Stimulated activated CD8-positive, alpha-beta memory T cell treated with anti-CD3 and anti-CD28 coated beads, Interleukin-12 subunit alpha, Interleukin-12 subunit beta, amount 100 ng/mL, for 4 hours (primary cell): ENCODE results near the gene GNB1L.

Experiments used
- DNase-seq: peaks from one replicate; pipeline ENCODE4 v3.0.0-alpha.2; 2020; ENCODE audit warnings: low read depth

The GNB1L gene

GRCh38 chr22:19748991-19749664, 105.5 kb downstream of the GNB1L start:
- no peak for DNase-seq

- no peak for DNase-seq
These were observed 106.5 kb downstream of the GNB1L start for GRCh38 chr22:19748139-19748538.

DNA sequence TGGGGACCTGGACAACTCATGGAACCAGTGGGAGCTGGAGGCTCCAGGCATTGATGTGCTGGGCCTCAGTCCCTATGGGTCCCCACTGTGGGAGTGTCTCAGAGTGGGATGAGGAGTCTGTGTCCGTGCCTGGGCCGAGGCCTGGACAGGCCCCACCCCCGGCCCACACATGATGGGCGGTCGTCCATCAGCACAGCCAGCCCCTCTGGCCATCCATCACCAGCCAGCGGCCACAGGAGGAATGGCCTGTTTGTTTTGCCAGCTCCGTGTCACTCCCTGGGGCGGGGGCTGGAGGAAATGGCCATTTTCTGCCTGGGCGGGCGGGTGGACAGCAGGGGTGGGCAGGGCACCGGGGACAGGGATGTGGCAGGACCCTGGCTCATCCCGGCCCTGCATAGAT, 107.1 kb downstream of the GNB1L start:
- DNase-seq: no peak

DNA sequence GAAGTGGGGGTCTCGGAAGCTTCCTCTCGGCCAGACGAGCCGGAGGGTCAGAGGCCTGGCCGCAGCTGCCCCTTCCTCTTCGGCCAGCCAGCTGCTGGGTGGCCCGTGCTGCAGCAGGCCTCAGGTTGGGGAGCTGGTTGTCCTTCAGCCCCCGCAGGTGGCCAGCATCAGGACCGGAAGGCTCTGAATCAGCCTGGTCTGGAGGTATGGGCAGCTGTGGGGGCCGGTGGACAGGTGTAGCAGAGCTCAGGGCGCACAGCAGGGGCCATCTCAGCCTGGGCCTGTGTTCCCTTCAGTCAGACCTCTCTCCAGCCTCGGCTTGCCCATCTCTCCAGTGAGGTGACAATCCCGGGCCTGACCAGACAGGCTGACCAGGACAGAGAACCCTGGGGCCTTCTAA, 107.9 kb downstream of the GNB1L start:
- DNase-seq: no peak

- DNase-seq: no peak
These were observed 109.2 kb downstream of the GNB1L start for GRCh38 chr22:19745155-19746101.

GRCh38 chr22:19744350-19745006, 110.2 kb downstream of the GNB1L start:
- no peak for DNase-seq

- no peak for DNase-seq
These were observed 111.0 kb downstream of the GNB1L start for GRCh38 chr22:19743651-19744050.

DNA sequence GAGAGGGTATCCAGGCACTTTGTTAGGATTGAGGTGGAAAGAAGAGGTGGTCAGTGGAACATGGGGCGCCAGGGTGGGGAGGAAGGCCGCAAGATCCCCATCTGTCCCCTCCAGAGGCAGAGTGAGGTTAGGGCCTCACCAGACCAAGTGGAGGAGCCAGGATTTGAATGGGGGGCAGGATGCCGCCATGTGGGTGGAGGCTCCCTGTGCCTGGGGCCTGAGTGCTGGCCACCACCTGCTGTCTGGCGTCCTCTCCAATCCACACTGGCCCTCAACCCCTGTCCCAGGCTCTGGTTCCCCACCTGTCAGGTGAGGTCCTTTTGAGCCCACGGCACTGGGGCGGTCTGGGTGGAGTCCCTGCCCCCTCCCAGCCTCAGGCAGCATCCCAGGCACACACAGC, 111.6 kb downstream of the GNB1L start:
- DNase-seq: no peak

DNA sequence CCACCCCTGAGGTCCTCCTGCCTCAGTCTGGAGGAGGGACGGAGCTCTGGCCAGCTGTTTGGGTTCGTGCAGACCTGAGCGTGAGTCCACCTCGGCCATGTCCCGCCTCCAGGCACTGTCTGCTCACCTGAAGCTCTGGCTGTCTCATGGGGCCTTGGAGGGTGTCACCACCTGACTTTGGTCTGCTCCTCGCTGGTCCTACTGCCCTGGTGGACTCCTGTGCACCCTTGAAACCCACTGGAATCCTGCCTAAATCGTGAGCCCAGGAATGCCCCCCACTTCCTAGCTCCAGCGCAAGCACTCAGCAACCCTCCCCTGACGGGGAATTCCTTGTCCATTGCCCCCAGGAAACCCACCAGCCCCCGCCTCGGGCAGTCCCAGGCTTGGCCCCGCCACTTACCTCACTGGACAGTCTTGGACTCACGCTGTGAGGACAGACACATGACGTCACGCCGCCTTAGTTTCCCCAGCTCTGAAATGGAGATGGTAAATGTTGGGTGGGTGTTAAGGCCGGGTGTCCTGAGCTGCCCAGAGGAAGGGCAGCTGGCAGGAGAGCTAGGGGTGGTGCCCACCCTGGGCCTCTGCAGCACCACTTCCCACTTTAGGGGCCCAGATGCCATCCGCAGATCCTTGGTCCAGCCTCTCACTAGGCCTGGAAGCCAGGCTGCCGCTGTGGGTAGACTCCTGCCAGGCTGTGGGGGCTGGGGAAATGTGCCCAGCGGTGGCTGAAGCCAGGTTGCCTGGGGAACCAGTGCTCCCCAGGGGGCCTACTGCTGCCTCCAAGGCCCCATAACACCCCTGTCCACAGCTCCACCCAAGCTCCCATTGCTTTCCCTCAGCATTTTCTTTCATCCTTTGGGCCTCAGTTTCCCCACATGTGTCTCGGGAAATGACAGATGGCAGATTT, 112.3 kb downstream of the GNB1L start:
- DNase-seq: no peak

- DNase-seq: no peak
These were observed 113.6 kb downstream of the GNB1L start for GRCh38 chr22:19741053-19741452.

DNA sequence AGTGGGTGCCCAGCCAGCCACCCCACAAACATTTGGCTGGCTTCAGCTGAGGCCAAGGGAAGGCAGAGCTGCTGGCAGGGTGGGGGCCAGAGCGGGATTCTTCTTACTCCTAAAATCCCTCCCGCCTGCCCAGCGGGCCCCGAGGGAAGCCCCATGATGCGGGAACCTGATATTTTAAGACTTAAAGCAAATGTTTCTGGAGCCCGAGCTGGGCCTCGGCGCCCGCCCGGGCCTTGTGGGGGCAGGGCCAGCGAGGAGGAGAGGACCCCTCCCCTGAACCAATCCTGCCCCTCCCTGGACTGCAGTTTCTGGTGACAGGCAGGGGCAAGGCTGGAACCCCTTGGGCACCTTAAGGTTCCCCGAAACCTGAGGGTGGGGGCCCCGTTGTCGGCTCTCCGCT, 114.1 kb downstream of the GNB1L start:
- no peak for DNase-seq

DNA sequence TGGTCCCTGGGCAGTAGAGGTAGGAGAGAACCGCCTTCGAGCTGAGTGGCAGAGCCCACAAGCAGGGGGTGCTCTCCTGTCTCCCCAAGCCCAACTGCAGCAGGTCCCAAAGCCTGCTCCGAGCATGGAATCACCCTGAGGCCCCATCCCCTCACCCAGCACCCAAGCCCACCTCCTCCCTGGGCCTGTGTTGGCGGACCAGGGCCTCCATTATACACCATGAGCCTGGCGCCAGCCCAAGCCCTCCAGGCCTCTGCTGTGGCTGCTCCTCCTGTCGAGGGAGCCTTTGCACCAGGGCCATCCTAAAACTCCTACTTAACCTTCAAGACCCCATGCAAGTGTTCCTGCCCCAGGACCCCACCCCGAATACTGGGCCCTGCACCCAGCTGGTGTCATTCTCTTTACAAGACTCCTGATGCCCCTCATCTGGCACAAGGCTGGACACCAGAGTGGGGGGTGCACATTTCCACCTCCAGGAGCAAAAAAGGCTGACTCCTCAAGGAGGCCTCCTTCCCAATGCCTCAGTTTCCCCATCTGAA, 114.7 kb downstream of the GNB1L start:
- DNase-seq: no peak

GRCh38 chr22:19739448-19739895, 115.2 kb downstream of the GNB1L start:
- DNase-seq: no peak

DNA sequence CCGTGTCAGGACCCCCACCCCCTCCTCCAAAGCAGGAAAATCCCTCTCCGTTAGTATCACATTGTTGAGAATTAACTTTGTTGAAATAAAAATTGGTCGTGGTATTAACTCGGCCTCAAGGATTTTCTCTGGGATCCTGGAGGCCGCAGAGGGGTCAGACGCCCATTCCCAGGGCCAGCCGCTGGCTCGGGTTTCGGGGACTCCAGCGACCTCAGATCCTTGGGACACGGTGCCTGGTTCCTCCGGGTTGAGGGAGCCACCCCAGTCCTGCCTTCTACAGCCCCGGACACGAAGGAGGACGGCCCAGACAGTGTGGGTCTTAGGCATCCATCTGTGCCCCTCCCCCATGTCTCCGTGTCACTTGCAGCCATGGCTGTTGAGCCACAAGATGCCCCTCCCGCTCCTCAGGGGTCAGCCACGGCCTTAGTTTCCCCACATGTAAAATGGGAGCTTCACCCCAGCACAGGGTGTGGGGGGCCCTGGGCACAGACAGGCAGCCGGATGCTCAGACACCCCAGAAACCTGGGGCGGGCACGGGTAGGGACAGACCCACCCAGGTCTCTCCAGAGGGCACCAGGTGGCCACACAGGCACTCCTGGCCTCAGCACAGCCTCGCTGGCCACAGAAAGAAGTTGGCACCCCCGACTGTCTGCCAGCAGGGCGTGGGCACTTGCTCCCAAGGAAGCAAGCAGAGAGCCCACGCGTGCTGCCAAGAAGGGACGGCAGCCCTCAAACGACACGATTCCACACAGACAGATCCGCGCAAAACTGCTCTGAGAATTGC, 115.8 kb downstream of the GNB1L start:
- no peak for DNase-seq

DNA sequence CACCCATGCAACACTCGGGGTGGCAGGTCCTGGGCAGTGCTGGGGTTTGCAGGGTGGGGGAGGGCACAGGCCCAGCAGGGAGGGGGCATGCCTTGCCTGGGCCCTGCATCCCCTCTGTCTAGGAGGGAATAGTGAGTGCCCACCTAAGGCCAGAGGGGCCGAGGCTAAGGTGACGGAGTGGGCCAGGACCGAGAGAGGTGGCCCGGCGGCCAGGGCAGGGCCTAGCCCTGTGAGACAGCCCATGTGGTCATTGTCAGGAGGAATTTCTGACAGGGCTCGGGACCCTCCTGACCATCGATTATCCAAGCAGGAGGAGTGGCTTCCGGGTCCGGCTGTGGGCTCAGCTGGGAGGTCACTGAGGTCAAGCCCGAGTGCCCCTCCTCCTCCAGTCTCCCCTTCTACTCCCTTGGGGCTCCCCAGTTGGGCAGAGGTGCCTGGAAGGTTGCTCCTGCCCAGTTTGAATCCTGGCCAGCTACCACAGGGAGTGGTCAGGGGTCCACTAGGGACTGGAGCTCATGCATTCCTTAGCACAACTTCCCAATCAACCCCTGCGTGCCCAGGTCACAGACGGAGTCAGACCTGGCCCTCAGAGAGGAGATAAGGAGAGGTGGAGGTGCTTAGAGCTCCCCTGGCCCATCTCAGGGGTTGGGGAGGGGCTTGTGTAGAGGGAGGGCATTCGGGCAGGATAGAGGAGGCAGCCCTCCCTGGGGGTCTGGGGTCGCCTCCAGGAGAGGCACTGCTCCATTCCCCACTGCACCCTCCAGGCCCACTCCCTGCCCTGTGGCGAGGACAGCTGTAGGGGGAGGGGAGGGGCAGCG, 116.6 kb downstream of the GNB1L start:
- no peak for DNase-seq

DNA sequence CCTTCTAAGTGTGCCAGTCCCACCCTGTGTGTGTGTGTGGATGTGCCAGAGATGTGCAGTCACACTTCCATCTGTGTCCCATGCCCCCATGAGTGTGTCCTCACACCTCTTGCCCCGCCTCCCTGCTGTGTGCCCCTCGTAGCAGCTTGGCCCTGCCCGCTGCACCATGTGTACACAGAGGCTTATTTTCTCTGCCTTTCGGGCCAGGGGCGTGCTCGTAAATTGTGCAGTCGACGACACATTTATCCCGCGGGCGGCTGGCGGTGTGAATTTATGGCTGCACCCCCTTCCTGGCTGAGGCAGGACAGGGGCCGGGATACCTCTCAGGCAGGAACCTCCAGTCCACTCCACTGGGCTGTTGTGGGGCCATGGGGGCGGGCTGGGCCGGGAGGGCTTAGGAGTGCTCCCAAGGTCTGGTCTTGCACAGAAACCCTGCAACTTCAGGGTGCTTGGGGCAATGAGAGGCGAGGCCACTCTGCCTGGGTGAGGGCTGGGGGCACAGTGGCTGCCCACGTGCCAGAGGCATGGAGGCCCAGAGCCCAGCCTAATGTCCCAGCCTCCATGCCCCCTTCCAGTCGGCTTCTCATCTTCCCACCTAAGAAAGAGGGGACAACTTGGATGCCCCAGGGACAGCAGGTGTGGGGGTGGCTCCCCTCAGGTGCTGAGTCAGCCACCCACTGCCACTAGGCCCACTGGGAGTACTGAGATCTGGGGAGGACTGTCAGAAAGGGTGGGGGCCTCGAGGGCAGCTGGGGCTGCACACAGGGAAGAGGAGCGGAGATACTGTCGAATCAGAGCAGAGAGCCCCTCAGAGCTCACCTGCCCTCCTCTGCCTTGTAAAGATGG, 118.8 kb downstream of the GNB1L start:
- DNase-seq: no peak

DNA sequence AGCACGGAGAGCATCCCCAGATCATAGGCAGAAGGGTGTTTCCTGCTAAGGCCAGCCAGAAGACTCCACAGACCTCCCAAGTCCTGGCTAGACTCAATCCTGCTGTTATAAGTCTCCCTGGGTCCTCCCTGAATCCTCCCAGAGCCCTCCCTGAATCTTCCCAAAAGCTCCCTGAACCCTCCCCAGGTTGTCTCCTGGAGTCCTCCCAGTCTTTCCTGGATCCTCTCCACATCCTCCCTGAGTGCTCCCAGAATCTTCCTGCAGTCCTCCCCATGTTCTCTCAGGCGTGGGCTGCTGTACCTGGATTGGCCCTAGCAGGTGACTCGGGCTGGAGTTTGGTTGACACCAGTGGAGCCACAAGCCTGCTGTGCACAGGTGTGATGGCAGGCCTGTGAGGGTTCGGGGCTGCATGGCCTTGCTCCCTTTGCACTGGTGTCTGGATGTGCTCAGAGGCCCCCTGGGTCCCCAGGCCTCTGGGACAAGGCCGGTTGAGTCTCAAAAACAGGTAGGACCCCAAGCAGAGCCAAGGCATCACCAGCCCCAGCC, 119.8 kb downstream of the GNB1L start:
- DNase-seq: no peak

GRCh38 chr22:19734163-19734562, 120.5 kb downstream of the GNB1L start:
- DNase-seq: no peak

GRCh38 chr22:19733755-19734154, 120.9 kb downstream of the GNB1L start:
- no peak for DNase-seq
